Effector memory CD4-positive, alpha-beta T cell (primary cell): Measurements from ENCODE around the gene CATSPERZ.

Source experiments
- DNase-seq, 3 donors: peaks; one replicate each; pipeline ENCODE4 v3.0.0-alpha.2; 2020
- H3K27ac ChIP-seq: 2 replicates; pipeline ENCODE4 v1.7.0; 2013; ENCODE audit warnings: mild to moderate bottlenecking, low read length, moderate library complexity; ENCODE audit not compliant: insufficient read depth, poor library complexity, severe bottlenecking
- H3K27me3 ChIP-seq: replicated peaks from 2 replicates; pipeline ENCODE4 v1.7.0; 2013; ENCODE audit warnings: mild to moderate bottlenecking, low read length; ENCODE audit not compliant: insufficient read depth, control insufficient read depth, poor library complexity, severe bottlenecking
- H3K36me3 ChIP-seq: 2 replicates; pipeline ENCODE4 v1.7.0; 2013; ENCODE audit warnings: mild to moderate bottlenecking, low read length, moderate library complexity; ENCODE audit not compliant: control insufficient read depth, insufficient read depth
- H3K4me1 ChIP-seq: 2 replicates; pipeline ENCODE4 v1.7.0; 2013; ENCODE audit warnings: low read length, mild to moderate bottlenecking; ENCODE audit not compliant: control insufficient read depth, insufficient read depth, poor library complexity, severe bottlenecking
- H3K4me3 ChIP-seq: 2 replicates; pipeline ENCODE4 v1.7.0; 2013; ENCODE audit warnings: low read length, low read depth, mild to moderate bottlenecking; ENCODE audit not compliant: insufficient read depth, poor library complexity, severe bottlenecking
- H3K9me3 ChIP-seq: 2 replicates; pipeline ENCODE4 v1.7.0; 2013; ENCODE audit warnings: mild to moderate bottlenecking, low read length, moderate library complexity; ENCODE audit not compliant: control insufficient read depth

CATSPERZ gene

DNA sequence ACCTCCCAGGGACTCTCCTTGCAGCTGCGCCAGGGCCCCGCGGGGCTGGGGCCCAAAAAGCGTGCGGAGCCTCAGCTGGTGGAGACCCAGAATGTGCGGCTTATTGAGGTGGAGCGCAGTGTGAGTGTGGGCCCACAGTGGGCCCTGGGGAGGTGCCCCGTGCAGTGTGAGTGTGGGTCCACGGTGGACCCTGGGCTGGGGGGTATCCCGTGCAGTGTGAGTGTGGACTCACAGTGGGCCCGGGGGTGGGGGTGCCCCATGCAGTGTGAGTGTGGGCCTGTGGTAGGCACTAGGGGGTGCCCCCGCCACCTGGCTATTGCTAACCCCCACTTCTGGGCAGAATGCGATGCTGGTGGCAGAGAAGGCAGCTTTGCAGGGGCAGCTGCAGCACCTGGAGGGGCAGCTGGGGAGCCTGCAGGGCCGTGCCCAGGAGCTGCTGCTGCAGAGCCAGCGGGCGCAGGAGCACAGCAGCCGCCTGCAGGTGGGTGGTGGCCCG, 51.0 kb downstream of the CATSPERZ start:
- Histone ChIP-seq H3K27me3 (no peaks in the 10 kb centered on the region), H3K27ac (no peak overlapping the region), H3K9me3 (no peaks in the 10 kb centered on the region), H3K4me3 (no peak overlapping the region), H3K4me1 (no peaks in the 10 kb centered on the region), H3K36me3 (peaks cover 23% of the 10 kb centered on the region)
- no peak for DNase-seq

DNA sequence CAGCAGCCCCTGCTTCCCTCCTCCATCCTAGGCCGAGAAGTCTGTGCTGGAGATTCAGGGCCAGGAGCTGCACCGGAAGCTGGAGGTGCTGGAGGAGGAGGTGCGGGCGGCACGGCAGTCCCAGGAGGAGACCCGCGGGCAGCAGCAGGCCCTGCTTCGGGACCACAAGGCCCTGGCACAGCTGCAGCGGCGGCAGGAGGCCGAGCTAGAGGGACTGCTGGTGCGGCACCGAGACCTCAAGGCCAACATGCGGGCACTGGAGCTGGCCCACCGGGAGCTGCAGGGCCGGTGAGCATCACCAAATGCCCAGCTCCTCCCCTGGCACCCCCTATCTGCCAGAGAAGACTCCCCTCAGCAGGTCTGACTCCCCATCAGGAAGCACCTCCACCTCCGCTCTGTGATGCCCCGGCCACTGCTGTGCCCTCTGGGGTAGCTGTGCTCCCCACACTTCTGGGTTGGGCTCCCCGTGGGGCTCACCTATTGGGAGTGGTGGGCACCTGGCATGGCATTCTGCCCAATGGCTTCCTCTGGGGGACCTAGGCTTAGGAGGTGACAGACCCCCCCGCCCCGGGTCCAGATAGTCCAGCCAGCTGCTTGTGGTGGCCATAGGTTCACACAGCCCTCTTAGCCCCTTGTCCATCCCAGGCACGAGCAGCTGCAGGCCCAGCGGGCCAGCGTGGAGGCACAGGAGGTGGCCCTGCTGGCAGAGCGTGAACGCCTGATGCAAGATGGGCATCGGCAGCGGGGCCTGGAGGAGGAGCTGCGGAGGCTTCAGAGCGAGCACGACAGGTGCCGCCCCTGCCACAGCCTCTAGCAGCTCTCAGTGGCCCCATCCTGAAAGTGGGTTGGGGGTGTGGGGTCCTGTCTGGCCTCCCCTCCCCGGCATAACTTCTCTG, 52.2 kb downstream of the CATSPERZ start:
- Histone ChIP-seq H3K4me3 (no peak overlapping the region), H3K4me1 (peaks cover under 1% of the 10 kb centered on the region), H3K9me3 (no peaks in the 10 kb centered on the region), H3K27me3 (no peaks in the 10 kb centered on the region), H3K27ac (no peak overlapping the region), H3K36me3 (peaks cover 23% of the 10 kb centered on the region)
- no peak for DNase-seq

DNA sequence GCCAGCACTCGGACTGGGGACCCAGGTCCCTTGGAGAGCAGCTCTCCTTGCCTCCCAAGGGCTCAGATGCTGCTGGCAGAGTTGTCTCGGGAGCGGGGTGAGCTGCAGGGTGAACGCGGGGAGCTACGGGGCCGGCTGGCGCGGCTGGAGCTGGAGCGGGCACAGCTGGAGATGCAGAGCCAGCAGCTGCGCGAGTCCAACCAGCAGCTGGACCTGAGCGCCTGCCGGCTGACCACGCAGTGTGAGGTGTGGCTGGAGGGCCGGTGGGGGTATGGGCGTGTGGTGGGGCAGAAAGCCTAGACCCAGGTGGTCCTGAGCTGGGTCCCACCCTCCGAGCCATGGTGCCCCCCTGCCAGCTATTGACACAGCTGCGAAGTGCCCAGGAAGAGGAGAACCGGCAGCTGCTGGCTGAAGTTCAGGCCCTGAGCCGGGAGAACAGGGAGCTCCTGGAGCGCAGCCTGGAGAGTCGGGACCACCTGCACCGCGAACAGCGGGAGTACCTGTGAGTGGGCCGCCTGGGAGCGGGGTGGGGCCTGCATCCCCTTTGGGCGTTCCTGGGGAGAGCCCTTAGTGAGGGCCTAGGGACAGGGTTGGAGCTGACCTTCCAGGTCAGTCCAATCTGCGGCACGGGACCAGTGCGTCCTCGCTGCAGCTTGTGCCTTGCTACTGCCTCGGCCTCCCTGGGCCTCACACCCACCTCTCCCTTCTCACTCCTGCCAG, 53.0 kb downstream of the CATSPERZ start:
- DNase-seq: no peak
- Histone ChIP-seq H3K4me3 (no peak overlapping the region), H3K36me3 (peaks cover 23% of the 10 kb centered on the region), H3K27me3 (no peaks in the 10 kb centered on the region), H3K27ac (no peak overlapping the region), H3K4me1 (peaks cover 8% of the 10 kb centered on the region), H3K9me3 (no peaks in the 10 kb centered on the region)

DNA sequence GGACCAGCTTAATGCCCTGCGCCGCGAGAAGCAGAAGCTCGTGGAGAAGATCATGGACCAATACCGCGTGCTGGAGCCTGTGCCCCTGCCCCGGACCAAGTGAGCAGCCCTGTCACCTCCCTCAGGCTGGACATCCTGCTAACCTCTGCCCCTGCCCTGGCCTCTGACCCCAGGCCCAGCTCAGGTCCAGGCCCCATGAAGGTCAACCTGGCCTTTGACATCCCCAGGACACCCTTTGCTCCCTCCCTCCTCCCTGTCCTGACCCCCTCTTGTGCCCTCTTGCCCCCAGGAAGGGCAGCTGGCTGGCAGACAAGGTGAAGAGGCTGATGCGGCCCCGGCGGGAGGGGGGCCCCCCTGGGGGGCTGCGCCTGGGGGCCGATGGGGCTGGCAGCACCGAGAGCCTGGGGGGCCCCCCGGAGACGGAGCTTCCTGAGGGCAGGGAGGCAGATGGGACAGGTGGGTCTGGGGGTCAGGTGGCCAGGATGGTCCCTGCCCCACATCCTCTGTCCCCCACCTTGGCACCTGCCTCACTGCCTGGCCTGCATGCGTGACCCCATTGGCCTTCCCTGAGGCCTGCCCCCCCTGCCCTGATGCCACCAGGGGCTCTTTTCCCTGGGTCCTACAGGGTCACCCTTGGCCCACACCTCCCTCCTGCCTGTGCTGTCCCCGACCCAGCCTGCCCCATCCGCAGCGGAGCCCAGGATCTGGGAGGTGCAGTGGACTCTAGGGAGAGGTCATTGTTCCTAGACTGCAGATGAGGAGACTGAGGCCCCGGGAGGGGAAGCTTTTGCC, 53.8 kb downstream of the CATSPERZ start:
- DNase-seq: no peak
- H3K9me3 ChIP-seq: no peaks in the 10 kb centered on the region
- H3K36me3 ChIP-seq: peaks cover 22% of the 10 kb centered on the region
- H3K4me3 ChIP-seq: no peak overlapping the region
- H3K27me3 ChIP-seq: no peaks in the 10 kb centered on the region
- H3K4me1 ChIP-seq: peaks cover 15% of the 10 kb centered on the region
- no peak overlapping the region for H3K27ac ChIP-seq
